Central memory CD8-positive, alpha-beta T cell (primary cell): Measurements from ENCODE around the gene WDHD1.
"Not testable (repeated sequence)": the region's sequence is repeated elsewhere in the genome, so short reads cannot be mapped to it uniquely, and the experiment has no call there.

Experiments
- ATAC-seq: fragments of 150-1000 bp; cut with Tn5 transposase; replicated peaks from 2 replicates; pipeline ENCODE4 v1.10.0; 2022; ENCODE audit warnings: mild to moderate bottlenecking, moderate FRiP score, moderate number of reproducible peaks; ENCODE audit not compliant: poor library complexity, severe bottlenecking; ENCODE audit errors: extremely low read depth
- DNase-seq, 2 donors: peaks; one replicate each; pipeline ENCODE4 v3.0.0; 2021; ENCODE audit warnings: low spot score in 2 of 2
- H3K27ac Mint-ChIP-seq: one replicate; pipeline ENCODE4 v1.8.0; 2022; ENCODE audit warnings: low read depth, mild to moderate bottlenecking, moderate library complexity, mixed read lengths
- H3K27me3 Mint-ChIP-seq: one replicate; pipeline ENCODE4 v1.8.0; 2022; ENCODE audit warnings: mixed read lengths
- H3K36me3 Mint-ChIP-seq: one replicate; pipeline ENCODE4 v1.8.0; 2022; ENCODE audit warnings: mild to moderate bottlenecking, moderate library complexity, mixed read lengths; ENCODE audit not compliant: insufficient read depth
- H3K4me1 Mint-ChIP-seq: one replicate; pipeline ENCODE4 v1.8.0; 2022; ENCODE audit warnings: mixed read lengths
- H3K4me3 Mint-ChIP-seq: one replicate; pipeline ENCODE4 v1.8.0; 2022; ENCODE audit warnings: mild to moderate bottlenecking, moderate library complexity, mixed read lengths
- H3K9me3 Mint-ChIP-seq: one replicate; pipeline ENCODE4 v1.8.0; 2022; ENCODE audit warnings: mixed read lengths

Gene WDHD1

GRCh38 chr14:55026793-55027561, at the start of gene WDHD1, which contains the start of gene SOCS4:
Gene WDHD1, minus strand, starts transcription at chr14:55027099. Its CDS starts 312 bp downstream, at chr14:55026787.
Gene SOCS4, plus strand, starts transcription at chr14:55027236. Its CDS starts 15,806 bp downstream, at chr14:55043042.
- DNase-seq, result peak; percentile 92 to 93
- Mint-ChIP-seq H3K27ac (peak within 1 kb of the TSS; percentile 89), H3K4me3 (peak within 1 kb of the TSS; percentile 88), H3K4me1 (peaks cover 40% of the 10 kb centered on the region), H3K36me3 (peaks cover 15% of the 10 kb centered on the region), H3K9me3 (no peaks in the 10 kb centered on the region), H3K27me3 (no peaks in the 10 kb centered on the region)
- ATAC-seq, result peak; percentile 89

GRCh38 chr14:55075628-55076175, 48.8 kb upstream of the WDHD1 start:
- H3K4me3 Mint-ChIP-seq, result peak overlapping the region; percentile 80
- DNase-seq (no peak), ATAC-seq (no peak)
- H3K4me1 Mint-ChIP-seq, result peaks cover 30% of the 10 kb centered on the region
- peak overlapping the region; percentile 75 for H3K27ac Mint-ChIP-seq
- H3K36me3 Mint-ChIP-seq, result peaks cover 2% of the 10 kb centered on the region
- no peaks in the 10 kb centered on the region for H3K9me3 Mint-ChIP-seq
- no peaks in the 10 kb centered on the region for H3K27me3 Mint-ChIP-seq

- peak overlapping the region; percentile 75 for H3K27ac Mint-ChIP-seq
- peaks cover 30% of the 10 kb centered on the region for H3K4me1 Mint-ChIP-seq
- ATAC-seq (peak; percentile 41), DNase-seq (no peak)
- no peaks in the 10 kb centered on the region for H3K27me3 Mint-ChIP-seq
- peak overlapping the region; percentile 80 for H3K4me3 Mint-ChIP-seq
- no peaks in the 10 kb centered on the region for H3K9me3 Mint-ChIP-seq
- H3K36me3 Mint-ChIP-seq, result peaks cover 3% of the 10 kb centered on the region
Observed at GRCh38 chr14:55074662-55075061, 47.8 kb upstream of the WDHD1 start.

- peaks cover 5% of the 10 kb centered on the region for H3K36me3 Mint-ChIP-seq
- H3K4me1 Mint-ChIP-seq, result peaks cover 30% of the 10 kb centered on the region
- no peak for DNase-seq
- H3K27ac Mint-ChIP-seq, result peak overlapping the region; percentile 75
- no peak overlapping the region for H3K4me3 Mint-ChIP-seq
- no peak for ATAC-seq
- no peaks in the 10 kb centered on the region for H3K9me3 Mint-ChIP-seq
- no peaks in the 10 kb centered on the region for H3K27me3 Mint-ChIP-seq
Observed at GRCh38 chr14:55073856-55074255, 47.0 kb upstream of the WDHD1 start.

- Mint-ChIP-seq H3K9me3 (no peaks in the 10 kb centered on the region), H3K36me3 (peaks cover 12% of the 10 kb centered on the region), H3K27me3 (no peaks in the 10 kb centered on the region), H3K27ac (peak overlapping the region; percentile 87), H3K4me1 (peaks cover 35% of the 10 kb centered on the region), H3K4me3 (peak overlapping the region; percentile 36)
- ATAC-seq, result peak; percentile 68
- no peak for DNase-seq
Observed at GRCh38 chr14:55071870-55072640, 45.2 kb upstream of the WDHD1 start.

GRCh38 chr14:55070981-55071411, 44.1 kb upstream of the WDHD1 start:
- Mint-ChIP-seq H3K27me3 (no peaks in the 10 kb centered on the region), H3K4me1 (peaks cover 32% of the 10 kb centered on the region), H3K4me3 (no peak overlapping the region), H3K36me3 (peaks cover 18% of the 10 kb centered on the region), H3K9me3 (no peaks in the 10 kb centered on the region), H3K27ac (peak overlapping the region; percentile 87)
- ATAC-seq (no peak), DNase-seq (no peak)

- no peak overlapping the region for H3K4me3 Mint-ChIP-seq
- DNase-seq (no peak), ATAC-seq (no peak)
- peaks cover 16% of the 10 kb centered on the region for H3K4me1 Mint-ChIP-seq
- H3K27ac Mint-ChIP-seq, result peak overlapping the region; percentile 16
- no peaks in the 10 kb centered on the region for H3K27me3 Mint-ChIP-seq
- H3K9me3 Mint-ChIP-seq, result no peaks in the 10 kb centered on the region
- peaks cover 52% of the 10 kb centered on the region for H3K36me3 Mint-ChIP-seq
Observed at GRCh38 chr14:55066223-55066622, 39.3 kb upstream of the WDHD1 start.

GRCh38 chr14:55065411-55065810, 38.5 kb upstream of the WDHD1 start:
- ATAC-seq (no peak), DNase-seq (no peak)
- Mint-ChIP-seq H3K36me3 (peaks cover 58% of the 10 kb centered on the region), H3K9me3 (no peaks in the 10 kb centered on the region), H3K27me3 (no peaks in the 10 kb centered on the region), H3K4me3 (no peak overlapping the region), H3K4me1 (peaks cover 19% of the 10 kb centered on the region), H3K27ac (no peak overlapping the region)

GRCh38 chr14:55064896-55065295, 38.0 kb upstream of the WDHD1 start:
- H3K9me3 Mint-ChIP-seq, DNase-seq, ATAC-seq, H3K27me3 Mint-ChIP-seq, H3K4me3 Mint-ChIP-seq, H3K27ac Mint-ChIP-seq: not testable (repeated sequence)
- H3K4me1 Mint-ChIP-seq, result peaks cover 22% of the 10 kb centered on the region
- peaks cover 61% of the 10 kb centered on the region for H3K36me3 Mint-ChIP-seq

- peaks cover 34% of the 10 kb centered on the region for H3K4me1 Mint-ChIP-seq
- H3K27me3 Mint-ChIP-seq, result no peaks in the 10 kb centered on the region
- peak overlapping the region; percentile 67 for H3K27ac Mint-ChIP-seq
- no peak overlapping the region for H3K4me3 Mint-ChIP-seq
- peaks cover 75% of the 10 kb centered on the region for H3K36me3 Mint-ChIP-seq
- DNase-seq, result no peak
- H3K9me3 Mint-ChIP-seq, result no peaks in the 10 kb centered on the region
- ATAC-seq, result no peak
Observed at GRCh38 chr14:55062517-55063351, 35.8 kb upstream of the WDHD1 start.

GRCh38 chr14:55059333-55059732, 32.4 kb upstream of the WDHD1 start:
- H3K4me3 Mint-ChIP-seq, result no peak overlapping the region
- H3K36me3 Mint-ChIP-seq, result peaks cover 60% of the 10 kb centered on the region
- ATAC-seq, result no peak
- peak overlapping the region; percentile 41 for H3K27ac Mint-ChIP-seq
- no peak for DNase-seq
- no peaks in the 10 kb centered on the region for H3K27me3 Mint-ChIP-seq
- H3K4me1 Mint-ChIP-seq, result peaks cover 37% of the 10 kb centered on the region
- H3K9me3 Mint-ChIP-seq, result no peaks in the 10 kb centered on the region

GRCh38 chr14:55057919-55058318, 31.0 kb upstream of the WDHD1 start:
- Mint-ChIP-seq H3K4me1 (peaks cover 45% of the 10 kb centered on the region), H3K9me3 (no peaks in the 10 kb centered on the region), H3K27ac (no peak overlapping the region), H3K36me3 (peaks cover 53% of the 10 kb centered on the region), H3K27me3 (no peaks in the 10 kb centered on the region), H3K4me3 (no peak overlapping the region)
- ATAC-seq (no peak), DNase-seq (no peak)
